Tibial nerve (tissue), 4 donors: ENCODE data around the gene HSH2D. TPM values are rescaled to one million over a fixed set of nuclear protein-coding genes. Genes with fewer than 3 reads are reported as not detected.
A peak's percentile ranks its signal among the peaks of the same experiment; 100 is the strongest.

Experiments
- DNase-seq, 2 donors: peaks; one replicate each; pipeline ENCODE4 v3.0.0-alpha.2; 2019; ENCODE audit warnings: low spot score in 2 of 2
- H3K27ac ChIP-seq, 4 donors: fragments of 200-600 bp; sonication (generic) in 3 of 4; one replicate each; pipeline ENCODE4 v1.5.1; 2017 to 2019; ENCODE audit warnings: mild to moderate bottlenecking in 1 of 4
- H3K27me3 ChIP-seq, 2 donors: fragments of 200-600 bp; sonication (generic) in 1 of 2; one replicate each; pipeline versions ENCODE4 v1.5.1 to v1.6.0; 2017 to 2019
- H3K36me3 ChIP-seq, 3 donors: fragments of 200-600 bp; sonication (generic); one replicate each; pipeline ENCODE4 v1.5.1; 2018 to 2019
- H3K4me1 ChIP-seq, 4 donors: fragments of 200-600 bp; sonication (generic) in 3 of 4; one replicate each; pipeline ENCODE4 v1.5.1; 2017 to 2019
- H3K4me3 ChIP-seq, 4 donors: fragments of 200-600 bp; sonication (generic) in 3 of 4; one replicate each; pipeline ENCODE4 v1.5.1; 2017 to 2019; ENCODE audit warnings: mild to moderate bottlenecking in 1 of 4, moderate library complexity in 1 of 4
- H3K9me3 ChIP-seq, 4 donors: fragments of 200-600 bp; sonication (generic) in 3 of 4; one replicate each; pipeline ENCODE4 v1.5.1; 2017 to 2019
- EP300 ChIP-seq, 2 donors: sonication (generic); formaldehyde crosslinking; IDR thresholded peaks; one replicate each; pipeline ENCODE4 v1.6.1; 2017; ENCODE audit warnings: antibody characterized with exemption in 2 of 2, mild to moderate bottlenecking in 1 of 2
- POLR2A ChIP-seq, 2 donors: fragments of 450-650 bp; IDR thresholded peaks; one replicate each; pipeline ENCODE4 v1.6.1; 2017; ENCODE audit warnings: antibody characterized with exemption in 2 of 2, mild to moderate bottlenecking in 2 of 2, moderate library complexity in 2 of 2
- WGBS, 2 donors: methylation state at CpG; one replicate each; pipeline ENCODE4 v1.1.5; 2018; 5-methylcytosine and 5-hydroxymethylcytosine counted together
- total RNA-seq, 4 donors: library from RNA; depleted of rRNA; stranded (reverse); fragments of >200 nt; gene quantifications; one replicate each; pipeline ENCODE4 v1.1.0, GENCODE V29; 2016
- TF ChIP-seq, protein P1 (sequence below), 5 experiments: fragments of 200-600 bp in 3 of 5; fragments of 450-650 bp in 2 of 5; sonication (generic) in 3 of 5; IDR thresholded peaks; one replicate each; pipeline ENCODE4 v1.5.1; 2016 to 2019; ENCODE audit warnings: antibody characterized with exemption in 5 of 5, mild to moderate bottlenecking in 3 of 5, moderate library complexity in 2 of 5

Gene HSH2D, protein sequence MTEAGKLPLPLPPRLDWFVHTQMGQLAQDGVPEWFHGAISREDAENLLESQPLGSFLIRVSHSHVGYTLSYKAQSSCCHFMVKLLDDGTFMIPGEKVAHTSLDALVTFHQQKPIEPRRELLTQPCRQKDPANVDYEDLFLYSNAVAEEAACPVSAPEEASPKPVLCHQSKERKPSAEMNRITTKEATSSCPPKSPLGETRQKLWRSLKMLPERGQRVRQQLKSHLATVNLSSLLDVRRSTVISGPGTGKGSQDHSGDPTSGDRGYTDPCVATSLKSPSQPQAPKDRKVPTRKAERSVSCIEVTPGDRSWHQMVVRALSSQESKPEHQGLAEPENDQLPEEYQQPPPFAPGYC
- total RNA-seq, result under 1 TPM in 1 of 4 donors, not detected in 3; 0.22 TPM

DNA sequence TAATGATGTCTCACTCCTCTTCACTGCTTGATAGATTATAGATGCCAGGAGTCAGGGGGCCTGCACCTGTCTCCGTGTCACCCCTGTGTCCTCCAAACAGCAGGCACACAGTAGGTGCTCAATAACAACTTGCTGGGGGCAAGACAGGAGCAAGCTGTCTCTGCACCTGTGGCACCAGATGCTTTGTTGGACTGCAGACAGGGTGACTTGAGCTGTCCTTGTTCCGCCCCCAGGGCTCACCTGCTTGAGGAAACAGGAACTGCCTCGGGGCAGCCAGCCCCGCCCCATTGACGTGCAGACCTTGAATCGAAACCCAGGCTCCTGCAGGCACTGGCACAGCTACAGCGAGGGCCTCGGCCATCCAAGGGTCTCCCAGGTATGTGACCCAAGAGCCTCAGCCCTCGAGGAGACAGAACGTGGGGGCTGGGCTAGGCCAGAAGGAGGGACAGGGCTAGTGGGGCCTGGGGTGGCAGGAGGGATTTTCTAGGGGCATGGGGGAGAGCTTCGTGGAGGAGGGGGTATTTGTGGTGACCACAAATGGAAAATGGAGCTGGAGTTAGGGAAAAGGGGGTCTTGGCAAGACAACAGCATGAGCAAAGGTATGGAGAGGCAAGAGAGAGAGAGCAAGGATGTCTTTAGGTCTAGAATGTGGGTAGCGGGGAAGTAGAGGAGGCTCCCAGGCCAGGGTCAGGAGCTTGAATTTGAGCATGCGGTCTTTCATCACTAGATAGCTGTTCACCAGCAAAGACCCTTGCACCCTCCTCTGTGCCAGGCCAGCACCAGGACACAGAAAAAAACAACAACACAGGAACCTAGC lies at the start of gene HSH2D:
TSS of gene HSH2D (plus strand) at position 287 of the 817 bp plus-strand sequence. CDS start 5,066 bp downstream, outside the sequence.
- WGBS, 2 donors, result 51 to 53% methylated on average over 12 to 13 of the region's 13 CpGs
- H3K27me3 ChIP-seq, result no peaks in the 10 kb centered on the region
- peak within 1 kb of the TSS in 1 of 4 donors; percentile 39 for H3K4me3 ChIP-seq
- TF ChIP-seq EP300 (IDR thresholded peaks at IDR 0.05), result no peak
- H3K4me1 ChIP-seq, result no peaks in the 10 kb centered on the region
- no peaks in the 10 kb centered on the region for H3K36me3 ChIP-seq
- no peaks in the 10 kb centered on the region for H3K9me3 ChIP-seq
- H3K27ac ChIP-seq, result peak within 1 kb of the TSS in 1 of 4 donors; percentile 83
- DNase-seq, result no peak

DNA sequence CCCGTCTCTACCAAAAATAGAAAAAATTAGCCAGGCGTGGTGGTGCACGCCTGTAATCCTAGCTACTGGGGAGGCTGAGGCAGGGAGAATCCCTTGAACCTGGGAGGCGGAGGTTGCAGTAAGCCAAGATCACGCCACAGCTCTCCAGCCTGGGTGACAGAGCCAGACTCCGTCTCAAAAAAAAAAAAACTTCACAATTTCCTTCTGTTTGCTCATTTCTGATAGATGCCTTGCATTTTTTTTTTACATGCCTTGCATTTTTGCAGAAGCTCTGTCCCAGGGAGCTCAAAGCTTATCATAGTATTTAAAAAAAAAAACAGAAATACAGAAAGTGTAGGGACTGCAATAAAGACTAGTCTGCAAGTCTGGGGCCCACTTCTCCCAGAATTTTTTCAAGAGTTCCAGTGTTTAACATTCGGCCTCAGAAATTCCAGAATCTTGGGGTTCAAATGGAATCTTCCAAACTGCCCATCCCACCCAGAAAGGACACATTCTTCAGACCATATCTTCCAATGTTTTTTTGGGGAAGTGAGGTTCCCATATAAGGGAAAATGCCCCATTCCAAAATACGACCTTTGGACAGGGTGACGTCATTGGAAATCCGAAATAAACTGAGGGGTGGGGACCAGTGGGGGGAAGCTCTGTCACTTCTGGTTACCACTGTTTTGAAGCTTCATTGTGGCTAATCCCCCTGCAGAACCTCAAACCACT lies 49.0 kb upstream of the HSH2D start:
- peak overlapping the region in 3 of 4 donors; percentile 44 to 82 (median 80) for H3K27ac ChIP-seq
- TF ChIP-seq EP300 (IDR thresholded peaks at IDR 0.05) (no peak), POLR2A (IDR thresholded peaks at IDR 0.05) (no peak)
- TF ChIP-seq, protein P1, sequence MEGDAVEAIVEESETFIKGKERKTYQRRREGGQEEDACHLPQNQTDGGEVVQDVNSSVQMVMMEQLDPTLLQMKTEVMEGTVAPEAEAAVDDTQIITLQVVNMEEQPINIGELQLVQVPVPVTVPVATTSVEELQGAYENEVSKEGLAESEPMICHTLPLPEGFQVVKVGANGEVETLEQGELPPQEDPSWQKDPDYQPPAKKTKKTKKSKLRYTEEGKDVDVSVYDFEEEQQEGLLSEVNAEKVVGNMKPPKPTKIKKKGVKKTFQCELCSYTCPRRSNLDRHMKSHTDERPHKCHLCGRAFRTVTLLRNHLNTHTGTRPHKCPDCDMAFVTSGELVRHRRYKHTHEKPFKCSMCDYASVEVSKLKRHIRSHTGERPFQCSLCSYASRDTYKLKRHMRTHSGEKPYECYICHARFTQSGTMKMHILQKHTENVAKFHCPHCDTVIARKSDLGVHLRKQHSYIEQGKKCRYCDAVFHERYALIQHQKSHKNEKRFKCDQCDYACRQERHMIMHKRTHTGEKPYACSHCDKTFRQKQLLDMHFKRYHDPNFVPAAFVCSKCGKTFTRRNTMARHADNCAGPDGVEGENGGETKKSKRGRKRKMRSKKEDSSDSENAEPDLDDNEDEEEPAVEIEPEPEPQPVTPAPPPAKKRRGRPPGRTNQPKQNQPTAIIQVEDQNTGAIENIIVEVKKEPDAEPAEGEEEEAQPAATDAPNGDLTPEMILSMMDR (IDR thresholded peaks at IDR 0.05), result no peak
- no peak for DNase-seq
- H3K36me3 ChIP-seq, result peaks cover 15 to 98% (median 44%) of the 10 kb centered on the region in 3 donors
- H3K27me3 ChIP-seq, result no peaks in the 10 kb centered on the region
- H3K4me3 ChIP-seq, result no peak overlapping the region
- H3K4me1 ChIP-seq, result peaks cover 0 to 53% (median 14%) of the 10 kb centered on the region in 4 donors
- H3K9me3 ChIP-seq, result no peaks in the 10 kb centered on the region
- WGBS, 2 donors, result 56 to 57% methylated on average over 10 of the region's 10 CpGs

DNA sequence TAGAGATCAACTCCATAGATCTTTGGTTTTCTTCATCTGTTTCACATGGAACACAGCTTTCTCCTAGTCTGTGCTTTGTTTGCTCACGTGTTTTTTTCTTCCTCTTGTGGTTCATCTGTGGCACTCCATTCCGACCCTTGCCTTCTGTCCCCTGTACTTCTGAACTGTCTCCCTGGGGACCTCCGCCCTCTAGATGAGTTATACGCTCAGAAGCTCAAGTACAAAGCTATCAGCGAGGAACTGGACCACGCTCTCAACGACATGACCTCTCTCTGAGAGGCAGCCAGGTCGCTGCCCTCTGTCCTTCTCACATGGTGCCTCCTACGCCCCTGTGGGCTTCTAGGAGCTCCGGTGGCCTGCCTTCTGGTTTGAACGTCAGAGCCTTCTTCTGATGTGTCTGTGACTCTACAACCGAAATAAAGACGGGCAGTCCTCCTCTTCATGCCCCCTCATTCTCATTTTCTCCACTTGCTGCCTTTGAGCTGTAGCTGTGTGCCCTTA lies 48.4 kb upstream of the HSH2D start:
- peaks cover 0 to 47% (median 12%) of the 10 kb centered on the region in 4 donors for H3K4me1 ChIP-seq
- peak in 1 of 2 donors; percentile 38 for TF ChIP-seq EP300 (IDR thresholded peaks at IDR 0.05)
- TF ChIP-seq POLR2A (IDR thresholded peaks at IDR 0.05), result no peak
- no peaks in the 10 kb centered on the region for H3K27me3 ChIP-seq
- peak overlapping the region in 3 of 4 donors; percentile 44 to 82 (median 80) for H3K27ac ChIP-seq
- H3K9me3 ChIP-seq, result no peaks in the 10 kb centered on the region
- peaks cover 15 to 98% (median 44%) of the 10 kb centered on the region in 3 donors for H3K36me3 ChIP-seq
- H3K4me3 ChIP-seq, result no peak overlapping the region
- 40 to 52% methylated on average over 13 of the region's 13 CpGs for WGBS, 2 donors
- no peak for DNase-seq

DNA sequence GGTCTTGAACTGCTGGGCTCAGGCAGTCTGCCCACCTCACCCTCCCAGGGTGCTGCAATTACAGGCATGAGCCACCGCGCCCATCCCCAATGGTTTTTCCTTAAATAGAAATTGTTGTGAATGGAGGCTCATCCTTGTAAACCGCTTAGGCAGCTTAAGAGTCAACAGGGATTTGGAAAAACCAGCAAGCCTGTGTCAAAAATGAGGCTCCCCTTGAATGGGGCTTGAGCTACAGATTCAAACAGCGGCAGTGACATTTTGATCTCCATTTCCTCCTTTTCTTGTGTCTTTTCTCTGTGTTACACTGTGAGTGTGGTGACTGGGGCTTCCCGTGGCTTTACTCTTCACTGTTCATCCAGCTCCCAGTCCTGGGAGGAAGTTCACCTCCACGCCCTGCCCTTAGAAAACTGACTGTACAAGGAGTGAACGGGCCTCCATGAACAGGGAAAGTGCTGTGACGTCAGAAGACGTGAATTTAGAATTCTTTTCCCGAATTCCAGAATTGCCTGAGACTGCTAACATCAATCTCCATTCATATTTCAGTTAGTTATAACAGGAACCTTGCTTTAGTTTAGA lies 47.1 kb upstream of the HSH2D start:
- H3K9me3 ChIP-seq, result no peaks in the 10 kb centered on the region
- peaks cover 0 to 43% (median 12%) of the 10 kb centered on the region in 4 donors for H3K4me1 ChIP-seq
- H3K4me3 ChIP-seq, result no peak overlapping the region
- TF ChIP-seq EP300 (IDR thresholded peaks at IDR 0.05) (no peak), POLR2A (IDR thresholded peaks at IDR 0.05) (no peak)
- TF ChIP-seq, protein P1 (IDR thresholded peaks at IDR 0.05), result no peak
- H3K27ac ChIP-seq, result peak overlapping the region in 3 of 4 donors; percentile 12 to 82 (median 80)
- DNase-seq, result no peak
- peaks cover 15 to 98% (median 37%) of the 10 kb centered on the region in 3 donors for H3K36me3 ChIP-seq
- no peaks in the 10 kb centered on the region for H3K27me3 ChIP-seq
- 61 to 66% methylated on average over 10 of the region's 10 CpGs for WGBS, 2 donors

DNA sequence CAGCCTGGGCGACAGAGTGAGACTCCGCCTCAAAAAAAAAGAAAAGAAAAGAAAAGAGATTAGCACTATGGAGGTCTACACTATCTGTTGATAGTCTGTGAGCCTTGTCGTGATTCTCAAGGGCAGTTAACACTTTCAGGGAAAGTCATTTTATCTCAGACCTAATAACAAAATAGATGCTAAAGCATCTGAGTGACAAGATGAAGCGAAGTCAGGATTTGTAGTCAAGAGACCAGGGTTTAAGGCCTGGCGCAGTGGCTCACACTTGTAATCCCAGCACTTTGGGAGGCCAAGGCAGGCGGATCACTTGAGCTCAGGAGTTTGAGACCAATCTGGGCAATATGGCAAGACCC lies 45.1 kb upstream of the HSH2D start:
- Histone ChIP-seq H3K4me1 (peaks cover 0 to 34% (median 12%) of the 10 kb centered on the region in 4 donors), H3K36me3 (peaks cover 3 to 98% (median 30%) of the 10 kb centered on the region in 3 donors), H3K27ac (peak overlapping the region in 1 of 4 donors; percentile 64), H3K4me3 (no peak overlapping the region), H3K9me3 (no peaks in the 10 kb centered on the region), H3K27me3 (no peaks in the 10 kb centered on the region)
- TF ChIP-seq, protein P1 (IDR thresholded peaks at IDR 0.05), result no peak
- TF ChIP-seq POLR2A (IDR thresholded peaks at IDR 0.05) (no peak), EP300 (IDR thresholded peaks at IDR 0.05) (no peak)
- 82 to 88% methylated on average over 6 of the region's 6 CpGs for WGBS, 2 donors
- DNase-seq, result no peak
